Activated T-cell treated with anti-CD3 and anti-CD28 coated beads, Interleukin-2, amount 50 U/mL, for 4 hours (primary cell): ENCODE data around the gene MTHFD2. TPM values are rescaled to one million over a fixed set of nuclear protein-coding genes. Genes with fewer than 3 reads are reported as not detected.

Experiments
- ATAC-seq, 2 donors: fragments of 200-7000 bp; cut with Tn5 transposase; one replicate each; pipeline ENCODE4 v1.10.0; 2021
- DNase-seq: peaks from one replicate; pipeline ENCODE4 v3.0.0-alpha.2; 2020
- H3K27me3 Mint-ChIP-seq: one replicate; pipeline ENCODE4 v1.8.0; 2021; ENCODE audit warnings: low read depth, mixed read lengths
- H3K36me3 Mint-ChIP-seq: one replicate; pipeline ENCODE4 v1.8.0; 2022; ENCODE audit warnings: mixed read lengths; ENCODE audit not compliant: insufficient read depth
- H3K4me1 Mint-ChIP-seq: one replicate; pipeline ENCODE4 v1.8.0; 2021; ENCODE audit warnings: low read depth, mixed read lengths
- H3K4me3 Mint-ChIP-seq: one replicate; pipeline ENCODE4 v1.8.0; 2021; ENCODE audit warnings: mild to moderate bottlenecking, moderate library complexity, mixed read lengths
- H3K9me3 Mint-ChIP-seq: one replicate; pipeline ENCODE4 v1.8.0; 2021; ENCODE audit warnings: mixed read lengths
- total RNA-seq, 3 donors: library from RNA; stranded (reverse); gene quantifications; one replicate each; pipeline ENCODE4 v1.2.1, GENCODE V29; 2021

The MTHFD2 gene
- 100 to 1,000 TPM; 408 to 545 (median 430) TPM for total RNA-seq

GRCh38 chr2:74198461-74199274 lies at the start of gene MTHFD2:
Gene MTHFD2 (plus strand): TSS chr2:74198615. CDS start chr2:74198642, 27 bp downstream.
- ATAC-seq = peak; percentile 88 to 91
- no peaks in the 10 kb centered on the region for H3K9me3 Mint-ChIP-seq
- peak within 1 kb of the TSS; percentile 95 for H3K4me3 Mint-ChIP-seq
- peaks cover 24% of the 10 kb centered on the region for H3K36me3 Mint-ChIP-seq
- peaks cover 34% of the 10 kb centered on the region for H3K4me1 Mint-ChIP-seq
- H3K27me3 Mint-ChIP-seq = no peaks in the 10 kb centered on the region
- DNase-seq = peak; percentile 90

GRCh38 chr2:74149247-74149525 lies 49.2 kb upstream of the MTHFD2 start:
- H3K4me1 Mint-ChIP-seq = no peaks in the 10 kb centered on the region
- H3K36me3 Mint-ChIP-seq = peaks cover 8% of the 10 kb centered on the region
- ATAC-seq (no peak), DNase-seq (no peak)
- no peak overlapping the region for H3K4me3 Mint-ChIP-seq
- H3K27me3 Mint-ChIP-seq = no peaks in the 10 kb centered on the region
- no peaks in the 10 kb centered on the region for H3K9me3 Mint-ChIP-seq

- Mint-ChIP-seq H3K9me3 (no peaks in the 10 kb centered on the region), H3K36me3 (peaks cover 8% of the 10 kb centered on the region), H3K4me1 (no peaks in the 10 kb centered on the region), H3K4me3 (no peak overlapping the region), H3K27me3 (no peaks in the 10 kb centered on the region)
- no peak for DNase-seq
- ATAC-seq = no peak
These were observed 48.7 kb upstream of the MTHFD2 start for GRCh38 chr2:74149570-74150319.

GRCh38 chr2:74152954-74153353 lies 45.5 kb upstream of the MTHFD2 start:
- Mint-ChIP-seq H3K4me1 (no peaks in the 10 kb centered on the region), H3K9me3 (no peaks in the 10 kb centered on the region), H3K36me3 (peaks cover 18% of the 10 kb centered on the region)

GRCh38 chr2:74155830-74156229 lies 42.6 kb upstream of the MTHFD2 start:
- Mint-ChIP-seq H3K9me3 (no peaks in the 10 kb centered on the region), H3K4me1 (no peaks in the 10 kb centered on the region), H3K36me3 (peaks cover 30% of the 10 kb centered on the region), H3K27me3 (no peaks in the 10 kb centered on the region), H3K4me3 (no peak overlapping the region)
- ATAC-seq (no peak), DNase-seq (no peak)

More at GRCh38 chr2:74152954-74153353, 45.5 kb upstream of the MTHFD2 start:
- no peak for DNase-seq
- Mint-ChIP-seq H3K4me3 (no peak overlapping the region), H3K27me3 (no peaks in the 10 kb centered on the region)
- no peak for ATAC-seq

- Mint-ChIP-seq H3K27me3 (no peaks in the 10 kb centered on the region), H3K4me1 (peaks cover 1% of the 10 kb centered on the region), H3K36me3 (peaks cover 43% of the 10 kb centered on the region)
These were observed 35.5 kb upstream of the MTHFD2 start for GRCh38 chr2:74162951-74163350.

GRCh38 chr2:74164761-74165160 lies 33.7 kb upstream of the MTHFD2 start:
- peaks cover 8% of the 10 kb centered on the region for H3K4me1 Mint-ChIP-seq
- peaks cover 6% of the 10 kb centered on the region for H3K9me3 Mint-ChIP-seq
- DNase-seq (no peak), ATAC-seq (no peak)
- H3K36me3 Mint-ChIP-seq = peaks cover 43% of the 10 kb centered on the region
- H3K4me3 Mint-ChIP-seq = no peak overlapping the region
- no peaks in the 10 kb centered on the region for H3K27me3 Mint-ChIP-seq

More at GRCh38 chr2:74162951-74163350, 35.5 kb upstream of the MTHFD2 start:
- DNase-seq (no peak), ATAC-seq (no peak)
- Mint-ChIP-seq H3K9me3 (peaks cover 6% of the 10 kb centered on the region), H3K4me3 (no peak overlapping the region)

GRCh38 chr2:74168739-74169138 lies 29.7 kb upstream of the MTHFD2 start:
- no peaks in the 10 kb centered on the region for H3K27me3 Mint-ChIP-seq
- H3K9me3 Mint-ChIP-seq = peaks cover 6% of the 10 kb centered on the region
- DNase-seq (no peak), ATAC-seq (peak; percentile 37 to 54)
- no peak overlapping the region for H3K4me3 Mint-ChIP-seq
- peaks cover 20% of the 10 kb centered on the region for H3K4me1 Mint-ChIP-seq
- H3K36me3 Mint-ChIP-seq = peaks cover 35% of the 10 kb centered on the region

GRCh38 chr2:74174909-74175308 lies 23.5 kb upstream of the MTHFD2 start:
- no peaks in the 10 kb centered on the region for H3K27me3 Mint-ChIP-seq
- H3K36me3 Mint-ChIP-seq = peaks cover 16% of the 10 kb centered on the region
- ATAC-seq (no peak), DNase-seq (no peak)
- peaks cover 46% of the 10 kb centered on the region for H3K4me1 Mint-ChIP-seq
- H3K9me3 Mint-ChIP-seq = no peaks in the 10 kb centered on the region
- H3K4me3 Mint-ChIP-seq = peak overlapping the region; percentile 20

- Mint-ChIP-seq H3K9me3 (no peaks in the 10 kb centered on the region), H3K4me1 (peaks cover 41% of the 10 kb centered on the region), H3K4me3 (peak overlapping the region; percentile 88), H3K27me3 (no peaks in the 10 kb centered on the region), H3K36me3 (peaks cover 8% of the 10 kb centered on the region)
- DNase-seq (no peak), ATAC-seq (no peak)
These were observed 20.7 kb upstream of the MTHFD2 start for GRCh38 chr2:74177696-74178095.

- DNase-seq = peak; percentile 96
- peaks cover 37% of the 10 kb centered on the region for H3K4me1 Mint-ChIP-seq
These were observed 20.0 kb upstream of the MTHFD2 start, which contains the start of gene MOB1A for GRCh38 chr2:74178211-74179062. Gene MOB1A (minus strand): TSS chr2:74178879. CDS start chr2:74178674, 205 bp downstream.

GRCh38 chr2:74179063-74179865 lies 19.2 kb upstream of the MTHFD2 start:
- no peaks in the 10 kb centered on the region for H3K9me3 Mint-ChIP-seq
- no peak for DNase-seq

More at GRCh38 chr2:74178211-74179062, 20.0 kb upstream of the MTHFD2 start, which contains the start of gene MOB1A:
- H3K27me3 Mint-ChIP-seq = no peaks in the 10 kb centered on the region
- H3K36me3 Mint-ChIP-seq = peaks cover 8% of the 10 kb centered on the region
- H3K4me3 Mint-ChIP-seq = peak within 1 kb of the TSS; percentile 88
- ATAC-seq = peak; percentile 94 to 96
- H3K9me3 Mint-ChIP-seq = no peaks in the 10 kb centered on the region

GRCh38 chr2:74181739-74182138 lies 16.7 kb upstream of the MTHFD2 start:
- no peaks in the 10 kb centered on the region for H3K36me3 Mint-ChIP-seq
- ATAC-seq = no peak
- no peak overlapping the region for H3K4me3 Mint-ChIP-seq
- DNase-seq = no peak
- H3K4me1 Mint-ChIP-seq = peaks cover 24% of the 10 kb centered on the region
- no peaks in the 10 kb centered on the region for H3K9me3 Mint-ChIP-seq
- H3K27me3 Mint-ChIP-seq = no peaks in the 10 kb centered on the region

More at GRCh38 chr2:74179063-74179865, 19.2 kb upstream of the MTHFD2 start:
- peaks cover 35% of the 10 kb centered on the region for H3K4me1 Mint-ChIP-seq
- no peaks in the 10 kb centered on the region for H3K27me3 Mint-ChIP-seq
- ATAC-seq = peak in 1 of 2 donors; percentile 7
- H3K36me3 Mint-ChIP-seq = peaks cover 8% of the 10 kb centered on the region
- H3K4me3 Mint-ChIP-seq = peak overlapping the region; percentile 88
